ENCODE data around the gene ARAP2. TPM values are rescaled to one million over a fixed set of nuclear protein-coding genes. Genes with fewer than 3 reads are reported as not detected.

The ARAP2 gene
- total RNA-seq, 1 donor from 2014 or later = 57.2 TPM

DNA sequence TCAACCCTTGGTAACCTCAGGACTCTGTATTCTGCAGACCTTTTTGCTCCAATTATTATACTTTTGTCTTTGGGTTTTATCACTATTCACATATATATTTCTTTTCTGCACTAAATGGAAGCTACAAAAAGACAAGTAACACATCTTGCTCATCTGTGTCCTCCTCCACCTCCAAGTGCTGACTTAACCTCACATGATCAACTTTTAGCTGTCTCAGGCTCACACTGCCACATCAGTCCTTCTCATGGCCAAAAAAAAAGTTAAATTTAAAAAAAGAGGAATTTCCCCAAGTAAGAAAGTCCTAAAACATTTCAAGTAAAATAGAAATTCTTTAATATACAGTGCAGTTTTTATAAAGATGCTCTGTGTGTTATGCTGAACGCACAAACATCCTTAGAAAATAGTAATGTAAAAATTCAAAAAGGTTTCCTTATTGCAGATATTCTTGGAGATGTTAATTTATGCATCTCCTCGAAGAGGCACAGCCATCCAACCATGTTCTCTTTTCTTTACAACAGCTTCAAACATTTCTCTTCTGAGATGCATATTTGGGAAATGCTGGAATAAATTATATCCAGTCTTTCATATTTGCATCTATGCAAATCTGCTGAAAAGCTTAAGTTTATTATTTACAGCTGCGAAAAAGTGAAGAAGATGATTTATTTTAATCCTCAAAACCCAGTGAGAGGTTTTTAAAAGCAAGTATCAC, 37.6 kb downstream of the ARAP2 start:
- H3K9me3 ChIP-seq = no peaks in the 10 kb centered on the region
- no peaks in the 10 kb centered on the region for H3K4me1 ChIP-seq
- ATAC-seq = no peak
- no peak overlapping the region for H3K4me3 ChIP-seq
- H3K27me3 ChIP-seq = no peaks in the 10 kb centered on the region
- peaks cover 17% of the 10 kb centered on the region for H3K36me3 ChIP-seq
- no peak overlapping the region for H3K27ac ChIP-seq
- intact Hi-C loops (cut with DNase I) = no loop called here
- TF ChIP-seq, protein P1, sequence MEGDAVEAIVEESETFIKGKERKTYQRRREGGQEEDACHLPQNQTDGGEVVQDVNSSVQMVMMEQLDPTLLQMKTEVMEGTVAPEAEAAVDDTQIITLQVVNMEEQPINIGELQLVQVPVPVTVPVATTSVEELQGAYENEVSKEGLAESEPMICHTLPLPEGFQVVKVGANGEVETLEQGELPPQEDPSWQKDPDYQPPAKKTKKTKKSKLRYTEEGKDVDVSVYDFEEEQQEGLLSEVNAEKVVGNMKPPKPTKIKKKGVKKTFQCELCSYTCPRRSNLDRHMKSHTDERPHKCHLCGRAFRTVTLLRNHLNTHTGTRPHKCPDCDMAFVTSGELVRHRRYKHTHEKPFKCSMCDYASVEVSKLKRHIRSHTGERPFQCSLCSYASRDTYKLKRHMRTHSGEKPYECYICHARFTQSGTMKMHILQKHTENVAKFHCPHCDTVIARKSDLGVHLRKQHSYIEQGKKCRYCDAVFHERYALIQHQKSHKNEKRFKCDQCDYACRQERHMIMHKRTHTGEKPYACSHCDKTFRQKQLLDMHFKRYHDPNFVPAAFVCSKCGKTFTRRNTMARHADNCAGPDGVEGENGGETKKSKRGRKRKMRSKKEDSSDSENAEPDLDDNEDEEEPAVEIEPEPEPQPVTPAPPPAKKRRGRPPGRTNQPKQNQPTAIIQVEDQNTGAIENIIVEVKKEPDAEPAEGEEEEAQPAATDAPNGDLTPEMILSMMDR (IDR thresholded peaks at IDR 0.05) = no peak
- DNase-seq = no peak

DNA sequence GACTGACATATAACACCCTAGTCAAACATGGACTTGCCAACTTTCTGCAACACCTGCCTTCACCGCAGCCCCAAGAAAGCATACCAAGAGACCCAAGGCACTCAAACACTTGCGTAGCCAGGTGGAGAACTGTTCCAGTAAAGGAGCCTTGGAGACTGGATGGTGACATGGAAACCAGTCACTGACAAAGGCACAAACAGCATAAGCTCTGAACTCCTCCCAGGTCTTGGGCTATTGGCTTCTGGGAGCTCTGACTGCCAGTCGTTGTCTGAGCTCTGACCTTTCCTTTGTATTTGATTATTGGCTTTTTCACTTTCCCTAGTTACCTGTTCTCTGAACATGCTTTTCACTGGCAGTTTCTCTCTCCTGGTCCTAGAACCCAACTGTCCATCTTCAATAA, 38.3 kb downstream of the ARAP2 start:
- intact Hi-C loops (cut with DNase I) = no loop called here
- TF ChIP-seq, protein P1 (IDR thresholded peaks at IDR 0.05) = no peak
- H3K4me3 ChIP-seq = no peak overlapping the region
- ATAC-seq (no peak), DNase-seq (no peak)
- no peaks in the 10 kb centered on the region for H3K9me3 ChIP-seq
- H3K27me3 ChIP-seq = no peaks in the 10 kb centered on the region
- peaks cover 17% of the 10 kb centered on the region for H3K36me3 ChIP-seq
- H3K4me1 ChIP-seq = no peaks in the 10 kb centered on the region
- H3K27ac ChIP-seq = no peak overlapping the region

DNA sequence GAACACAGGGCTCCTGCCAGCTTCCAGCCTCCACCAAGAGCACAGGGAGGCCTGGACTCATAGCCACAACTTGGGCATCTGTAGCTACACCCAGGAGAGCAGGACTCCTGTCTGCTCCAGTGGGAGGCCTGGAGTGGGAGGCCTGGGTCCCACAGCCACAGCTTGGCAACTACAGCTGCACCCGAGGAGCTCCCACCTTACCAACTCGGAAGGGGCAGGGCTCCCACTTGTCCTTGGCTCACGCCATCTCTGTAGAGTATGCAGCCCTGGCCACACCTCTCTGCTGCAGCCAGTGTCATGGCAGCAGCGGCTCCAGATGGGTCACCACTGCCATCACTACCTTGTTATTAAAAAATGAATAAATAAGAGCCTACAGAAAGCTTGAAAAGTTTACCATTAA, 45.5 kb downstream of the ARAP2 start:
- Histone ChIP-seq H3K27ac (no peak overlapping the region), H3K9me3 (no peaks in the 10 kb centered on the region), H3K4me3 (no peak overlapping the region), H3K27me3 (no peaks in the 10 kb centered on the region), H3K4me1 (no peaks in the 10 kb centered on the region), H3K36me3 (no peaks in the 10 kb centered on the region)
- DNase-seq = no peak
- TF ChIP-seq, protein P1 (IDR thresholded peaks at IDR 0.05) = no peak
- ATAC-seq = peak; percentile 31
- intact Hi-C loops (cut with DNase I) = no loop called here

DNA sequence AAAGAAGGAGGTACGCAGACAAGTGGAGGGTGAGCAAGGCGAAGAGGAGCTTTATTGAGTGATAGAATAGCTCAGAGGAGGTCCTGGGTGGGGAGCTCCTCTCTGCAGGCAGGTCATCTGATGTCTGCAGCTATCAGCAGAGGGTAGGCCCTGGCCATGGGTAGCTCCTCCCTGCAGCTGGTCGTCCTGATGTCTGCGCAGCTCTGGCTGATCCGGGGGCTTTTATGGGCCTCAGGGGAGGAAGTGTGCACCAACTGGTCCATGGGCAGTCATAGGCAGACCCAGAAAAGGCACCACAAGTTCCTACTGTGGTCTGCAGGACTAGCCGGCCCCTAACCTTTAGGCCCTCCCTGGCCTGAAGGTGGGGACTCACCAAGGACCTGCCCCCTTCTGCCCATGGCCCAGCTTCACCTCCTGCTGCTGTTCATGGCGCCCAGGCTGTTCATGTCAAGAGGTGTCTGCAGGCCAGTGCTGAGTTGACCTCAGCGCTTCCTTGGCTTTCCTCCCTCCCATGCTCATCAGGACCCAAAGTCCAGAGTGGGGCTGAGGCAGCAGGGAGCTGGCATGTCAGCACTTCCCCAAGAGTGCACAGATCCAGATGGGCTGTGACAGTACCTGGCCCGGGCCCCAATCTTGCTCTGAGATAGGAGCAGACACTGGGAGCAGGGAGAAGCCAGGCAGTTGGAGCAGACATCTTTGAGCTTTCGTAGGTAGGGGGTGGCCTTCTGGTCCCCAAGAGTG, 46.1 kb downstream of the ARAP2 start:
- TF ChIP-seq, protein P1 (IDR thresholded peaks at IDR 0.05) = no peak
- intact Hi-C loops (cut with DNase I) = no loop called here
- Histone ChIP-seq H3K9me3 (no peaks in the 10 kb centered on the region), H3K27me3 (no peaks in the 10 kb centered on the region), H3K27ac (no peak overlapping the region), H3K4me1 (no peaks in the 10 kb centered on the region), H3K4me3 (no peak overlapping the region), H3K36me3 (no peaks in the 10 kb centered on the region)
- peak; percentile 56 for DNase-seq
- peak; percentile 30 for ATAC-seq

- H3K36me3 ChIP-seq = no peaks in the 10 kb centered on the region
- H3K27me3 ChIP-seq = no peaks in the 10 kb centered on the region
- no peaks in the 10 kb centered on the region for H3K9me3 ChIP-seq
- TF ChIP-seq, protein P1 (IDR thresholded peaks at IDR 0.05) = no peak
- peak; percentile 17 for ATAC-seq
- H3K4me1 ChIP-seq = no peaks in the 10 kb centered on the region
- no peak for DNase-seq
- H3K27ac ChIP-seq = no peak overlapping the region
- no peak overlapping the region for H3K4me3 ChIP-seq
- intact Hi-C loops (cut with DNase I) = no loop called here
Measured at GRCh38 chr4:36197501-36197900, 46.8 kb downstream of the ARAP2 start.
